ENCODE data around the gene BTG4.

DNA sequence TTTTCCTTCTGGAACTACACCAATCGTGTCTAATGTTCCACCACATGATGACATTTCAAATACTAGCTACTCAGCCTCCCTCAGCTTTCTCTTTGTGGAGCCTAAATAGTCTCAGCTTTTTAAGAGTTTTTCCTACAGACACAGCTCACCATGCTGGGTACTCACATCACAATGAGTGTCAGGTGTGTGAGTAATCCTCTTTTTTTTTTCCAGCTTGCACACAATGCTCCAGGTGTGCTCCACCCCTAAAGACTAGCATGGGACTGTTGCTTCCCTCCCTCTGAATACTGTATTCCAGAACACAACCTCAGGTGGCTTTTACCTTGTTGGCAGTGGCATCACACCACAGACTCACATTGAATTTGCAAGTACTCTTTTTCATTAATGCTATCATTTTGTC is 11.7 kb downstream of the BTG4 start:
- TF ChIP-seq, protein P1, sequence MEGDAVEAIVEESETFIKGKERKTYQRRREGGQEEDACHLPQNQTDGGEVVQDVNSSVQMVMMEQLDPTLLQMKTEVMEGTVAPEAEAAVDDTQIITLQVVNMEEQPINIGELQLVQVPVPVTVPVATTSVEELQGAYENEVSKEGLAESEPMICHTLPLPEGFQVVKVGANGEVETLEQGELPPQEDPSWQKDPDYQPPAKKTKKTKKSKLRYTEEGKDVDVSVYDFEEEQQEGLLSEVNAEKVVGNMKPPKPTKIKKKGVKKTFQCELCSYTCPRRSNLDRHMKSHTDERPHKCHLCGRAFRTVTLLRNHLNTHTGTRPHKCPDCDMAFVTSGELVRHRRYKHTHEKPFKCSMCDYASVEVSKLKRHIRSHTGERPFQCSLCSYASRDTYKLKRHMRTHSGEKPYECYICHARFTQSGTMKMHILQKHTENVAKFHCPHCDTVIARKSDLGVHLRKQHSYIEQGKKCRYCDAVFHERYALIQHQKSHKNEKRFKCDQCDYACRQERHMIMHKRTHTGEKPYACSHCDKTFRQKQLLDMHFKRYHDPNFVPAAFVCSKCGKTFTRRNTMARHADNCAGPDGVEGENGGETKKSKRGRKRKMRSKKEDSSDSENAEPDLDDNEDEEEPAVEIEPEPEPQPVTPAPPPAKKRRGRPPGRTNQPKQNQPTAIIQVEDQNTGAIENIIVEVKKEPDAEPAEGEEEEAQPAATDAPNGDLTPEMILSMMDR (IDR thresholded peaks at IDR 0.05), result no peak
- no peak for TF ChIP-seq POLR2A (IDR thresholded peaks at IDR 0.05)

All from thyroid gland (tissue), 4 donors.